ENCODE results near the gene STAT6.

Gene STAT6

DNA sequence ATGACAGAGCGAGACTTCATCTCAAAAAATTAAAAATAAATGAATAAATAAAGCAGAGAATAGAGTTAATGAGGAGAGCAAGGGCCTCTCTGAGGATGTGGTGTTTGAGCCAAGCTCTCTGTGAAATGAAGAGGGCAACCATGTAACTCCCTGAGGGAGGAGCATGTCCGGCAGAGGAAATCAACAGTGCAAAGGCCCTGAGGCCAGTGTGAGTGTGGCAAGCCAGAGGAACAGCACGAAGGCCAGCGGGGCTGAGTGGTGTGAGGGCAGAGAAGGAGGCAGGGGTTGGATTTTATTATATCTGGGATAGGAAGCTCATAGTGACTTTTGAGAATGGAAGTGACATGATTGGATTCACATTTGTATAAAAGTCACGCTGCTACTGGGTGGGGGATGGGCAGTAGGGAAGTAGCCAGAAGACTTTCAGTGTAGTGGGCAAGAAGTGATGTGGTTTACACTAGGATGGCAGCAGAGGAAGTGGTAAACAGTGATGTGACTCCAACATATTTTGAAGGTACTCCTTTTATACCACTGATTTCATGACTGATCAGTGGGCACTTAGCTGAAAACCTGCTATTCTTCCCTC lies 46.5 kb upstream of the STAT6 start:
- no peak for DNase-seq (ENCODE audit: extremely low read depth, low read depth)
- TF ChIP-seq, protein P1, sequence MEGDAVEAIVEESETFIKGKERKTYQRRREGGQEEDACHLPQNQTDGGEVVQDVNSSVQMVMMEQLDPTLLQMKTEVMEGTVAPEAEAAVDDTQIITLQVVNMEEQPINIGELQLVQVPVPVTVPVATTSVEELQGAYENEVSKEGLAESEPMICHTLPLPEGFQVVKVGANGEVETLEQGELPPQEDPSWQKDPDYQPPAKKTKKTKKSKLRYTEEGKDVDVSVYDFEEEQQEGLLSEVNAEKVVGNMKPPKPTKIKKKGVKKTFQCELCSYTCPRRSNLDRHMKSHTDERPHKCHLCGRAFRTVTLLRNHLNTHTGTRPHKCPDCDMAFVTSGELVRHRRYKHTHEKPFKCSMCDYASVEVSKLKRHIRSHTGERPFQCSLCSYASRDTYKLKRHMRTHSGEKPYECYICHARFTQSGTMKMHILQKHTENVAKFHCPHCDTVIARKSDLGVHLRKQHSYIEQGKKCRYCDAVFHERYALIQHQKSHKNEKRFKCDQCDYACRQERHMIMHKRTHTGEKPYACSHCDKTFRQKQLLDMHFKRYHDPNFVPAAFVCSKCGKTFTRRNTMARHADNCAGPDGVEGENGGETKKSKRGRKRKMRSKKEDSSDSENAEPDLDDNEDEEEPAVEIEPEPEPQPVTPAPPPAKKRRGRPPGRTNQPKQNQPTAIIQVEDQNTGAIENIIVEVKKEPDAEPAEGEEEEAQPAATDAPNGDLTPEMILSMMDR (IDR thresholded peaks at IDR 0.05; ENCODE audit: low read depth, low read length, missing control alignments): no peak
- no peak overlapping the region for H3K4me3 ChIP-seq (replicated peaks; ENCODE audit: low read depth, low read length)

DNA sequence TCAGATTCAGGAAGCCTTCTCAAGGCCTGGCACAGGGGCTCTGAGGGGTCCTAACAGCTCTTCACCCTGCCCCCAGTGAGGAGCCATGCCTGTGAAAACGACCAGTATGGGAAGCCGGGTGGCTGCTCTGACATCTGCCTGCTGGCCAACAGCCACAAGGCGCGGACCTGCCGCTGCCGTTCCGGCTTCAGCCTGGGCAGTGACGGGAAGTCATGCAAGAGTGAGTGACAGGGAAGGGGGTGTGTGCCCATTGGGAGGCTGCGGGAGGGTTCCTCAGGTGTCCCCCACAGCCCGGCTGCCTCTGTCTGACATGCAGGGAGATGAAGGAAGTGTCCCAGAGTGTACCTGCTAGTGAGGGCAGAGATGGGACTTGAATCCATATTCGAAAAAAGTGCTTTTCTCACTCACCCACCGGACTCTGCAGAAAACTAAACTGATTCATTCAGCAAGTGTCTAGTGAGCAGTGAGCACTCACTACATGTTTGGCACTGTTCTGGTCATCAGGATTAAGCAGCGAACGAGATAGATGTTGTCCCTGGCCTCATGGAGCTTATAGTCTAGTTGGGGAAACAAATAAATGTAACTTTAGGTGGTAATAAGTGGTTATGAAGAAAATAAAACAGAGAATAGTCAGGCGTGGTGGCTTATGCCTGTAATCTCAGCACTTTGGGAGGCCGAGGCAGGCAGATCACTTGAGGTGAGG lies 45.7 kb upstream of the STAT6 start:
- TF ChIP-seq, protein P1 (IDR thresholded peaks at IDR 0.05; ENCODE audit: low read depth, low read length, missing control alignments): no peak
- DNase-seq (ENCODE audit: extremely low read depth, low read depth): no peak

GRCh38 chr12:57154804-57155434 lies 43.8 kb upstream of the STAT6 start:
- no peak overlapping the region for H3K4me3 ChIP-seq (replicated peaks; ENCODE audit: low read depth, low read length)
- TF ChIP-seq, protein P1 (IDR thresholded peaks at IDR 0.05; ENCODE audit: low read depth, low read length, missing control alignments): no peak
- no peak for DNase-seq (ENCODE audit: extremely low read depth, low read depth)

More for the DNA sequence above, 45.7 kb upstream of the STAT6 start:
- H3K4me3 ChIP-seq (replicated peaks; ENCODE audit: low read depth, low read length): no peak overlapping the region

- TF ChIP-seq, protein P1 (IDR thresholded peaks at IDR 0.05; ENCODE audit: low read depth, low read length, missing control alignments): no peak
- H3K4me3 ChIP-seq (replicated peaks; ENCODE audit: low read depth, low read length): no peak overlapping the region
- DNase-seq (ENCODE audit: extremely low read depth, low read depth): no peak
Measured at GRCh38 chr12:57154076-57154475, 42.9 kb upstream of the STAT6 start.

GRCh38 chr12:57153415-57153997 lies 42.3 kb upstream of the STAT6 start:
- TF ChIP-seq, protein P1 (IDR thresholded peaks at IDR 0.05; ENCODE audit: low read depth, low read length, missing control alignments): no peak
- no peak for DNase-seq (ENCODE audit: extremely low read depth, low read depth)

GRCh38 chr12:57152639-57153038 lies 41.5 kb upstream of the STAT6 start:
- TF ChIP-seq, protein P1 (IDR thresholded peaks at IDR 0.05; ENCODE audit: low read depth, low read length, missing control alignments): no peak
- no peak for DNase-seq (ENCODE audit: extremely low read depth, low read depth)
- no peak overlapping the region for H3K4me3 ChIP-seq (replicated peaks; ENCODE audit: low read depth, low read length)

More at GRCh38 chr12:57153415-57153997, 42.3 kb upstream of the STAT6 start:
- H3K4me3 ChIP-seq (replicated peaks; ENCODE audit: low read depth, low read length): no peak overlapping the region
